Measurements from ENCODE around the gene SHBG.
A peak's percentile ranks its signal among the peaks of the same experiment; 100 is the strongest.

The SHBG gene

GRCh38 chr17:7652388-7653356 lies 22.7 kb downstream of the SHBG start:
- H3K27ac Mint-ChIP-seq = no peak overlapping the region
- H3K4me3 Mint-ChIP-seq = peak overlapping the region; percentile 52
- H3K27me3 Mint-ChIP-seq = peaks cover 20% of the 10 kb centered on the region
- H3K36me3 Mint-ChIP-seq = no peaks in the 10 kb centered on the region
- H3K4me1 Mint-ChIP-seq = peaks cover 16% of the 10 kb centered on the region
- no peaks in the 10 kb centered on the region for H3K9me3 Mint-ChIP-seq

- no peaks in the 10 kb centered on the region for H3K9me3 Mint-ChIP-seq
- no peak overlapping the region for H3K27ac Mint-ChIP-seq
- H3K36me3 Mint-ChIP-seq = no peaks in the 10 kb centered on the region
- peaks cover 12% of the 10 kb centered on the region for H3K27me3 Mint-ChIP-seq
- H3K4me3 Mint-ChIP-seq = no peak overlapping the region
- peaks cover 13% of the 10 kb centered on the region for H3K4me1 Mint-ChIP-seq
These were observed 25.1 kb downstream of the SHBG start for GRCh38 chr17:7654832-7655540.

GRCh38 chr17:7655541-7655840 lies 25.6 kb downstream of the SHBG start:
- Mint-ChIP-seq H3K4me3 (no peak overlapping the region), H3K36me3 (no peaks in the 10 kb centered on the region), H3K4me1 (peaks cover 8% of the 10 kb centered on the region), H3K27me3 (peaks cover 8% of the 10 kb centered on the region), H3K27ac (no peak overlapping the region), H3K9me3 (no peaks in the 10 kb centered on the region)

- no peaks in the 10 kb centered on the region for H3K36me3 Mint-ChIP-seq
- H3K27me3 Mint-ChIP-seq = peaks cover 2% of the 10 kb centered on the region
- no peak overlapping the region for H3K4me3 Mint-ChIP-seq
- no peak overlapping the region for H3K27ac Mint-ChIP-seq
- H3K9me3 Mint-ChIP-seq = no peaks in the 10 kb centered on the region
- H3K4me1 Mint-ChIP-seq = no peaks in the 10 kb centered on the region
These were observed 27.1 kb downstream of the SHBG start for GRCh38 chr17:7656958-7657609.

GRCh38 chr17:7667656-7668406 lies 37.9 kb downstream of the SHBG start:
- Mint-ChIP-seq H3K36me3 (peaks cover 5% of the 10 kb centered on the region), H3K4me3 (no peak overlapping the region), H3K27me3 (no peaks in the 10 kb centered on the region), H3K9me3 (no peaks in the 10 kb centered on the region), H3K27ac (peak overlapping the region; percentile 59), H3K4me1 (no peaks in the 10 kb centered on the region)

- Mint-ChIP-seq H3K36me3 (peaks cover 10% of the 10 kb centered on the region), H3K27ac (no peak overlapping the region), H3K4me1 (no peaks in the 10 kb centered on the region), H3K4me3 (no peak overlapping the region), H3K9me3 (no peaks in the 10 kb centered on the region), H3K27me3 (no peaks in the 10 kb centered on the region)
These were observed 38.5 kb downstream of the SHBG start for GRCh38 chr17:7668482-7668881.

- H3K9me3 Mint-ChIP-seq = no peaks in the 10 kb centered on the region
- peaks cover 19% of the 10 kb centered on the region for H3K36me3 Mint-ChIP-seq
- no peak overlapping the region for H3K27ac Mint-ChIP-seq
- H3K27me3 Mint-ChIP-seq = no peaks in the 10 kb centered on the region
- H3K4me3 Mint-ChIP-seq = no peak overlapping the region
- H3K4me1 Mint-ChIP-seq = peaks cover 7% of the 10 kb centered on the region
These were observed 43.3 kb downstream of the SHBG start for GRCh38 chr17:7673239-7673638.

GRCh38 chr17:7674934-7675333 lies 45.0 kb downstream of the SHBG start:
- H3K36me3 Mint-ChIP-seq = peaks cover 19% of the 10 kb centered on the region
- no peaks in the 10 kb centered on the region for H3K27me3 Mint-ChIP-seq
- no peak overlapping the region for H3K27ac Mint-ChIP-seq
- no peaks in the 10 kb centered on the region for H3K9me3 Mint-ChIP-seq
- H3K4me3 Mint-ChIP-seq = no peak overlapping the region
- peaks cover 7% of the 10 kb centered on the region for H3K4me1 Mint-ChIP-seq

- Mint-ChIP-seq H3K9me3 (no peaks in the 10 kb centered on the region), H3K27me3 (no peaks in the 10 kb centered on the region), H3K4me1 (peaks cover 7% of the 10 kb centered on the region), H3K4me3 (no peak overlapping the region), H3K27ac (peak overlapping the region; percentile 65), H3K36me3 (peaks cover 16% of the 10 kb centered on the region)
These were observed 46.6 kb downstream of the SHBG start for GRCh38 chr17:7676533-7676932.

- H3K27ac Mint-ChIP-seq = peak overlapping the region; percentile 13
- no peak overlapping the region for H3K4me3 Mint-ChIP-seq
- H3K9me3 Mint-ChIP-seq = no peaks in the 10 kb centered on the region
- peaks cover 16% of the 10 kb centered on the region for H3K36me3 Mint-ChIP-seq
- no peaks in the 10 kb centered on the region for H3K27me3 Mint-ChIP-seq
- H3K4me1 Mint-ChIP-seq = peaks cover 10% of the 10 kb centered on the region
These were observed 47.6 kb downstream of the SHBG start for GRCh38 chr17:7677388-7678067.
